ENCODE measurements around the gene FKRP.

FKRP gene

GRCh38 chr19:46772170-46773017, 26.5 kb downstream of the FKRP start:
- no peaks in the 10 kb centered on the region for H3K9me3 ChIP-seq (ENCODE audit: control insufficient read depth, insufficient read depth, low read length)
- H3K27ac ChIP-seq (ENCODE audit: low read depth, low read length), result no peak overlapping the region
- H3K27me3 ChIP-seq (ENCODE audit: control insufficient read depth, low read length), result no peaks in the 10 kb centered on the region
- peaks cover 27% of the 10 kb centered on the region for H3K36me3 ChIP-seq (ENCODE audit: control insufficient read depth, low read length)
- no peaks in the 10 kb centered on the region for H3K9me2 ChIP-seq (replicated peaks; ENCODE audit: control insufficient read depth, low read length)
- TF ChIP-seq EZH2phosphoT487 (IDR thresholded peaks at IDR 0.05; ENCODE audit: borderline replicate concordance, low read length), result no peak
- H3F3A ChIP-seq (ENCODE audit: control insufficient read depth, insufficient read depth), result peaks cover 18% of the 10 kb centered on the region
- no peaks in the 10 kb centered on the region for H3K4me1 ChIP-seq (ENCODE audit: control insufficient read depth, low read length)
- H3K79me2 ChIP-seq (ENCODE audit: control insufficient read depth, low read length), result peaks cover 3% of the 10 kb centered on the region; the same call in 1 of the 2 replicates
- H3K4me3 ChIP-seq (ENCODE audit: low read length), result no peak overlapping the region
- no peak overlapping the region for H3K4me2 ChIP-seq (ENCODE audit: low read length)
- peaks cover 13% of the 10 kb centered on the region; the same call in 1 of the 2 replicates for H4K20me1 ChIP-seq (ENCODE audit: control insufficient read depth, insufficient read depth, low read depth, low read length)

DNA sequence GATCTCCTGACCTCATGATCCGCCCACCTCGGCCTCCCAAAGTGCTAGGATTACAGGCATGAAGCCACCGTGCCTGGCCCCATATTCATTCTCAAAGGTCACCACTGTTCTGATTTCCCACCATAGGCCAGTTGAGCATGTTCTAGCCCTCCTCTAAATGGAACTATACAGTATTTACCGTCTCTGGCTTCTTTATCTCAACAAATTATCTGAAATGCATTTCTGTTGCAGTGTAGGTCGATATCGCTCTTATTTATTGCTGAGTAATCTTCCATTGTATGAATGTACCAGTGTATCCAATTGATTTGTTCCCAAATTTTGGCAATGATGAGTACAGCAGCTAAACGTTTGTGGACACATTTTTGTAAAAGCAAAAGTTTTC, 27.2 kb downstream of the FKRP start:
- H3K27ac ChIP-seq (ENCODE audit: low read depth, low read length), result no peak overlapping the region
- H3K27me3 ChIP-seq (ENCODE audit: control insufficient read depth, low read length), result no peaks in the 10 kb centered on the region
- no peak overlapping the region for H3K4me2 ChIP-seq (ENCODE audit: low read length)
- no peaks in the 10 kb centered on the region for H3K9me2 ChIP-seq (replicated peaks; ENCODE audit: control insufficient read depth, low read length)
- H3K79me2 ChIP-seq (ENCODE audit: control insufficient read depth, low read length), result peaks cover 6% of the 10 kb centered on the region
- H3K4me1 ChIP-seq (ENCODE audit: control insufficient read depth, low read length), result no peaks in the 10 kb centered on the region
- no peaks in the 10 kb centered on the region for H3K9me3 ChIP-seq (ENCODE audit: control insufficient read depth, insufficient read depth, low read length)
- H3K4me3 ChIP-seq (ENCODE audit: low read length), result no peak overlapping the region
- peaks cover 16% of the 10 kb centered on the region; the same call in 1 of the 2 replicates for H4K20me1 ChIP-seq (ENCODE audit: control insufficient read depth, insufficient read depth, low read depth, low read length)
- peaks cover 32% of the 10 kb centered on the region for H3K36me3 ChIP-seq (ENCODE audit: control insufficient read depth, low read length)
- no peak for TF ChIP-seq EZH2phosphoT487 (IDR thresholded peaks at IDR 0.05; ENCODE audit: borderline replicate concordance, low read length)
- TF ChIP-seq, protein P1, sequence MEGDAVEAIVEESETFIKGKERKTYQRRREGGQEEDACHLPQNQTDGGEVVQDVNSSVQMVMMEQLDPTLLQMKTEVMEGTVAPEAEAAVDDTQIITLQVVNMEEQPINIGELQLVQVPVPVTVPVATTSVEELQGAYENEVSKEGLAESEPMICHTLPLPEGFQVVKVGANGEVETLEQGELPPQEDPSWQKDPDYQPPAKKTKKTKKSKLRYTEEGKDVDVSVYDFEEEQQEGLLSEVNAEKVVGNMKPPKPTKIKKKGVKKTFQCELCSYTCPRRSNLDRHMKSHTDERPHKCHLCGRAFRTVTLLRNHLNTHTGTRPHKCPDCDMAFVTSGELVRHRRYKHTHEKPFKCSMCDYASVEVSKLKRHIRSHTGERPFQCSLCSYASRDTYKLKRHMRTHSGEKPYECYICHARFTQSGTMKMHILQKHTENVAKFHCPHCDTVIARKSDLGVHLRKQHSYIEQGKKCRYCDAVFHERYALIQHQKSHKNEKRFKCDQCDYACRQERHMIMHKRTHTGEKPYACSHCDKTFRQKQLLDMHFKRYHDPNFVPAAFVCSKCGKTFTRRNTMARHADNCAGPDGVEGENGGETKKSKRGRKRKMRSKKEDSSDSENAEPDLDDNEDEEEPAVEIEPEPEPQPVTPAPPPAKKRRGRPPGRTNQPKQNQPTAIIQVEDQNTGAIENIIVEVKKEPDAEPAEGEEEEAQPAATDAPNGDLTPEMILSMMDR (IDR thresholded peaks at IDR 0.05; ENCODE audit: low read depth, low read length, poor library complexity, severe bottlenecking), result no peak
- H3F3A ChIP-seq (ENCODE audit: control insufficient read depth, insufficient read depth), result peaks cover 21% of the 10 kb centered on the region

- H3K27me3 ChIP-seq (ENCODE audit: control insufficient read depth, low read length), result no peaks in the 10 kb centered on the region
- H4K20me1 ChIP-seq (ENCODE audit: control insufficient read depth, insufficient read depth, low read depth, low read length), result peaks cover 19% of the 10 kb centered on the region; the same call in 1 of the 2 replicates
- H3K36me3 ChIP-seq (ENCODE audit: control insufficient read depth, low read length), result peaks cover 50% of the 10 kb centered on the region
- no peaks in the 10 kb centered on the region for H3K9me2 ChIP-seq (replicated peaks; ENCODE audit: control insufficient read depth, low read length)
- peaks cover 6% of the 10 kb centered on the region for H3K79me2 ChIP-seq (ENCODE audit: control insufficient read depth, low read length)
- TF ChIP-seq EZH2phosphoT487 (IDR thresholded peaks at IDR 0.05; ENCODE audit: borderline replicate concordance, low read length), result no peak
- TF ChIP-seq, protein P1 (IDR thresholded peaks at IDR 0.05; ENCODE audit: low read depth, low read length, poor library complexity, severe bottlenecking), result no peak
- H3K4me1 ChIP-seq (ENCODE audit: control insufficient read depth, low read length), result no peaks in the 10 kb centered on the region
- no peak overlapping the region for H3K27ac ChIP-seq (ENCODE audit: low read depth, low read length)
- no peak overlapping the region for H3K4me3 ChIP-seq (ENCODE audit: low read length)
- H3F3A ChIP-seq (ENCODE audit: control insufficient read depth, insufficient read depth), result peaks cover 19% of the 10 kb centered on the region
- no peaks in the 10 kb centered on the region for H3K9me3 ChIP-seq (ENCODE audit: control insufficient read depth, insufficient read depth, low read length)
- no peak overlapping the region for H3K4me2 ChIP-seq (ENCODE audit: low read length)
Measured at GRCh38 chr19:46775642-46776258, 29.9 kb downstream of the FKRP start.
